ENCODE measurements around the gene HSD17B4. TPM values are rescaled to one million over a fixed set of nuclear protein-coding genes. Genes with fewer than 3 reads are reported as not detected.

HSD17B4 gene
- total RNA-seq, 1 experiment from 2014 or later, result 142 TPM

GRCh38 chr5:119529811-119530210 lies 77.5 kb downstream of the HSD17B4 start:
- no peak for ATAC-seq
- H3K27ac ChIP-seq (ENCODE audit: low read depth, low read length), result no peak overlapping the region
- no TSS peak for BruUV-seq (replicated peaks)

More at GRCh38 chr5:119529811-119530210, 77.5 kb downstream of the HSD17B4 start:
- CTCF ChIA-PET, result no interaction called here
- Histone ChIP-seq H3K4me1 (ENCODE audit: control insufficient read depth in 1 of 2, insufficient read depth in 2 of 2, low read length in 2 of 2) (no peaks in the 10 kb centered on the region), H4K20me1 (ENCODE audit: insufficient read depth) (no peaks in the 10 kb centered on the region), H3K4me2 (ENCODE audit: low read length) (no peak overlapping the region), H3K79me2 (ENCODE audit: insufficient read depth, low read length) (no peaks in the 10 kb centered on the region), H3K36me3 (ENCODE audit: control insufficient read depth in 1 of 2, insufficient read depth in 2 of 2, low read length in 2 of 2) (peaks cover 0 to 6% of the 10 kb centered on the region in 2 experiments; a peak in 1 of 4 replicates), H2AFZ (ENCODE audit: low read depth, low read length, poor library complexity, severe bottlenecking) (no peak overlapping the region), H3K9me2 (ENCODE audit: insufficient read depth) (no peaks in the 10 kb centered on the region), H3K27me3 (ENCODE audit: insufficient read depth, low read length) (no peaks in the 10 kb centered on the region), H3K4me3 (replicated peaks in 1 of 2; ENCODE audit: low read depth in 1 of 2, low read length in 2 of 2) (no peak overlapping the region), H3K9ac (ENCODE audit: low read length) (no peak overlapping the region), H3K9me3 (ENCODE audit: control insufficient read depth in 1 of 2, insufficient read depth in 1 of 2, low read depth in 1 of 2, low read length in 2 of 2) (no peaks in the 10 kb centered on the region)
- TF ChIP-seq FOSL1 (IDR thresholded peaks at IDR 0.05; ENCODE audit: low read depth), result no peak
- no peak for TF ChIP-seq JUND (IDR thresholded peaks at IDR 0.05)
- TF ChIP-seq SP1 (IDR thresholded peaks at IDR 0.05; ENCODE audit: low read depth), result no peak
- TF ChIP-seq, protein P1, sequence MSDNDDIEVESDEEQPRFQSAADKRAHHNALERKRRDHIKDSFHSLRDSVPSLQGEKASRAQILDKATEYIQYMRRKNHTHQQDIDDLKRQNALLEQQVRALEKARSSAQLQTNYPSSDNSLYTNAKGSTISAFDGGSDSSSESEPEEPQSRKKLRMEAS (IDR thresholded peaks at IDR 0.05), result no peak
- no peak for TF ChIP-seq ELF1 (IDR thresholded peaks at IDR 0.05; ENCODE audit: borderline replicate concordance, low read depth)
- TF ChIP-seq, protein P2, sequence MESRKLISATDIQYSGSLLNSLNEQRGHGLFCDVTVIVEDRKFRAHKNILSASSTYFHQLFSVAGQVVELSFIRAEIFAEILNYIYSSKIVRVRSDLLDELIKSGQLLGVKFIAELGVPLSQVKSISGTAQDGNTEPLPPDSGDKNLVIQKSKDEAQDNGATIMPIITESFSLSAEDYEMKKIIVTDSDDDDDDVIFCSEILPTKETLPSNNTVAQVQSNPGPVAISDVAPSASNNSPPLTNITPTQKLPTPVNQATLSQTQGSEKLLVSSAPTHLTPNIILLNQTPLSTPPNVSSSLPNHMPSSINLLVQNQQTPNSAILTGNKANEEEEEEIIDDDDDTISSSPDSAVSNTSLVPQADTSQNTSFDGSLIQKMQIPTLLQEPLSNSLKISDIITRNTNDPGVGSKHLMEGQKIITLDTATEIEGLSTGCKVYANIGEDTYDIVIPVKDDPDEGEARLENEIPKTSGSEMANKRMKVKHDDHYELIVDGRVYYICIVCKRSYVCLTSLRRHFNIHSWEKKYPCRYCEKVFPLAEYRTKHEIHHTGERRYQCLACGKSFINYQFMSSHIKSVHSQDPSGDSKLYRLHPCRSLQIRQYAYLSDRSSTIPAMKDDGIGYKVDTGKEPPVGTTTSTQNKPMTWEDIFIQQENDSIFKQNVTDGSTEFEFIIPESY (IDR thresholded peaks at IDR 0.05; ENCODE audit: extremely low read depth, insufficient replicate concordance, low read length), result no peak
- TF ChIP-seq POLR2A (IDR thresholded peaks at IDR 0.05; ENCODE audit: borderline replicate concordance, extremely low read depth, insufficient read depth, insufficient read length), result no peak
- TF ChIP-seq ZFX (IDR thresholded peaks at IDR 0.05), result no peak
- no peak for TF ChIP-seq REST (IDR thresholded peaks at IDR 0.05; ENCODE audit: low read depth)
- no peak for TF ChIP-seq ZNF274 (IDR thresholded peaks at IDR 0.05; ENCODE audit: low read depth, low read length)
- TF ChIP-seq SRF (IDR thresholded peaks at IDR 0.05; ENCODE audit: low read depth), result no peak
- TF ChIP-seq EZH2 (IDR thresholded peaks at IDR 0.05), result no peak
- no peak for TF ChIP-seq CEBPB (IDR thresholded peaks at IDR 0.05; ENCODE audit: low read depth)
- no peak for TF ChIP-seq CTCF (IDR thresholded peaks at IDR 0.05 in 2 of 3, conservative IDR thresholded peaks at IDR 0.05 in 1 of 3; ENCODE audit: borderline replicate concordance in 1 of 3, insufficient read depth in 1 of 3, low read depth in 2 of 3, low read length in 2 of 3)
- no peak for TF ChIP-seq POLR2AphosphoS5 (IDR thresholded peaks at IDR 0.05; ENCODE audit: low read depth, low read length)
- no peak for TF ChIP-seq RAD21 (IDR thresholded peaks at IDR 0.05; ENCODE audit: low read depth)
- TF ChIP-seq EZH2phosphoT487 (IDR thresholded peaks at IDR 0.05; ENCODE audit: borderline replicate concordance), result no peak
- TF ChIP-seq TCF7L2 (IDR thresholded peaks at IDR 0.05; ENCODE audit: borderline replicate concordance, extremely low read depth, insufficient read depth, insufficient read length), result no peak
- intact Hi-C loops (cut with micrococcal nuclease), result no loop called here
- no peak for DNase-seq (ENCODE audit: low read depth, low spot score)
- POLR2A ChIA-PET, result no interaction called here
- RAD21 ChIA-PET (ENCODE audit: low non-redundant PET in 1 of 2, low total read pairs in 2 of 2, uncharacterized antibody in 2 of 2, unreplicated experiment in 2 of 2), result no interaction called here

Measured in HCT116 (cell line).